ENCODE results near the gene GNG12. TPM values are rescaled to one million over a fixed set of nuclear protein-coding genes. Genes with fewer than 3 reads are reported as not detected.

GNG12 gene
- total RNA-seq, 5 donors from 2014 or later (not counting 1 experiment from before 2014, with no cell fraction given), result 0.26 to 0.44 (median 0.35) TPM; not detected in 2

DNA sequence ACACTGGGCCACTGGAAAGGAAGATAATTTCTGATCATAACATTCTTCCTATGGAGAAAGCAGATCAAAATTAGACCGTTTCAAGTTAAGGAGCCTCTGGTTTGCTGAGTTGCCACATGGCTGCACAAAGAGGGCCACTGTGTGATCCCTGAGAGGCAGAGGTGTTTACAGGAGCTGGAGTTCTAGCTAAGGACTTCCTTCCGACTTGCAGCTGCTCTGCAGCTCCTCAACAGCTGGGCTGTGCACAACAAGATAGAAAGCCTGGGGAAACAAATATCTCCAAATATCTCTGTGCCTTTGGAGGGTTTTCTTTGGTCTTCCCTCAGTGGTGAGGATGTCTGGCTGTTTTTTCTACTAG is 121.4 kb downstream of the GNG12 start:
- Histone ChIP-seq H3K9me3 (no peaks in the 10 kb centered on the region), H3K4me1 (ENCODE audit: control insufficient read depth in 1 of 2, extremely low read depth in 1 of 2, insufficient read depth in 2 of 2, low read length in 2 of 2) (peaks cover 0 to 2% of the 10 kb centered on the region in 2 experiments), H3K36me3 (ENCODE audit: control insufficient read depth in 2 of 2, extremely low read depth in 1 of 2, insufficient read depth in 1 of 2, low read length in 1 of 2) (no peaks in the 10 kb centered on the region), H3K4me3 (ENCODE audit: control insufficient read depth in 1 of 2, extremely low read depth in 1 of 2, low read length in 1 of 2) (no peak overlapping the region), H3K27me3 (replicated peaks in 1 of 2; ENCODE audit: control insufficient read depth in 2 of 2, extremely low read depth in 1 of 2, insufficient read depth in 2 of 2, low read length in 1 of 2) (no peaks in the 10 kb centered on the region), H3K27ac (ENCODE audit: low read length) (no peak overlapping the region)
- Mint-ChIP-seq H3K4me1 (no peaks in the 10 kb centered on the region), H3K27ac (no peak overlapping the region), H3K9me3 (no peaks in the 10 kb centered on the region), H3K4me3 (no peak overlapping the region), H3K36me3 (no peaks in the 10 kb centered on the region), H3K27me3 (no peaks in the 10 kb centered on the region)
- ChIA-PET POLR2A (no interaction called here), CTCF (no interaction called here)
- WGBS (ENCODE audit: insufficient coverage), result 60% methylated on average over 1 of the region's 2 CpGs
- DNase-seq (no peak), ATAC-seq (replicated peaks in 1 of 4) (no peak)

GRCh38 chr1:67711158-67711854 is 122.0 kb downstream of the GNG12 start:
- H3K9me3 Mint-ChIP-seq, result no peaks in the 10 kb centered on the region
- Histone ChIP-seq H3K9me3 (no peaks in the 10 kb centered on the region), H3K27me3 (replicated peaks in 1 of 2; ENCODE audit: control insufficient read depth in 2 of 2, extremely low read depth in 1 of 2, insufficient read depth in 2 of 2, low read length in 1 of 2) (no peaks in the 10 kb centered on the region), H3K36me3 (ENCODE audit: control insufficient read depth in 2 of 2, extremely low read depth in 1 of 2, insufficient read depth in 1 of 2, low read length in 1 of 2) (no peaks in the 10 kb centered on the region), H3K4me3 (ENCODE audit: control insufficient read depth in 1 of 2, extremely low read depth in 1 of 2, low read length in 1 of 2) (no peak overlapping the region), H3K4me1 (ENCODE audit: control insufficient read depth in 1 of 2, extremely low read depth in 1 of 2, insufficient read depth in 2 of 2, low read length in 2 of 2) (peaks cover 0 to 2% of the 10 kb centered on the region in 2 experiments), H3K27ac (ENCODE audit: low read length) (no peak overlapping the region)
- POLR2A ChIA-PET, result no interaction called here
- WGBS (ENCODE audit: insufficient coverage), result 100% methylated on average over 3 of the region's 7 CpGs
- no peak overlapping the region for H3K27ac Mint-ChIP-seq
- no peaks in the 10 kb centered on the region for H3K27me3 Mint-ChIP-seq
- no peak overlapping the region for H3K4me3 Mint-ChIP-seq
- CTCF ChIA-PET, result no interaction called here
- H3K4me1 Mint-ChIP-seq, result no peaks in the 10 kb centered on the region
- no peaks in the 10 kb centered on the region for H3K36me3 Mint-ChIP-seq
- DNase-seq (no peak), ATAC-seq (replicated peaks in 1 of 4) (no peak)

DNA sequence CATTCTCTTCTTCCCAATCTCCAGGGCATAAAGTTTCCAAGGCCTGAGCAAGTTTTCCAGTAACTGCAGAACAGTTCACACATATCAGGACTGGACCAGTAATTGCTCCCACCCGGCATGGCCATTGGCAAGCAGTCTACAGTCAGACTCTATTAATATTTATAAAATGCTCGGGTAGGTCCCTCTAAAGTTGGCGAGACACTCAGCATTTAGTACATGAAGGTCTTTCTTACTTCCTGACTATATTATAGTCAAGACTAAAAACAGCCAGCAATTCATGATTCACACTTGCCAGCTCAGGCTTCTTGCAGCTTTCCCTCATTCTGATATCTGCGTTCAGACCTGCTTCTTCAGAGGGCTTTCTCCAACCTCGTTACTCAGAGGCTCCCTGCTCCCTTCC is 122.8 kb downstream of the GNG12 start:
- no peak overlapping the region for H3K27ac Mint-ChIP-seq

GRCh38 chr1:67708606-67709005 is 124.7 kb downstream of the GNG12 start:
- CTCF ChIA-PET, result no interaction called here
- H3K27ac ChIP-seq (ENCODE audit: low read length), result no peak overlapping the region
- Mint-ChIP-seq H3K4me1 (no peaks in the 10 kb centered on the region), H3K27me3 (no peaks in the 10 kb centered on the region), H3K36me3 (no peaks in the 10 kb centered on the region), H3K4me3 (no peak overlapping the region), H3K9me3 (no peaks in the 10 kb centered on the region), H3K27ac (no peak overlapping the region)
- POLR2A ChIA-PET, result no interaction called here
- no peaks in the 10 kb centered on the region for H3K27me3 ChIP-seq (replicated peaks in 1 of 2; ENCODE audit: control insufficient read depth in 2 of 2, extremely low read depth in 1 of 2, insufficient read depth in 2 of 2, low read length in 1 of 2)
- WGBS (ENCODE audit: insufficient coverage), result 60% methylated on average over 1 of the region's 8 CpGs
- H3K9me3 ChIP-seq, result no peaks in the 10 kb centered on the region
- no peak for DNase-seq
- no peak overlapping the region for H3K4me3 ChIP-seq (ENCODE audit: control insufficient read depth in 1 of 2, extremely low read depth in 1 of 2, low read length in 1 of 2)
- no peak for ATAC-seq (replicated peaks in 1 of 4)
- H3K36me3 ChIP-seq (ENCODE audit: control insufficient read depth in 2 of 2, extremely low read depth in 1 of 2, insufficient read depth in 1 of 2, low read length in 1 of 2), result no peaks in the 10 kb centered on the region
- peaks cover 0 to 2% of the 10 kb centered on the region in 2 experiments for H3K4me1 ChIP-seq (ENCODE audit: control insufficient read depth in 1 of 2, extremely low read depth in 1 of 2, insufficient read depth in 2 of 2, low read length in 2 of 2)

More for the DNA sequence above, 122.8 kb downstream of the GNG12 start:
- ChIA-PET POLR2A (no interaction called here), CTCF (no interaction called here)
- DNase-seq, result no peak
- Histone ChIP-seq H3K4me3 (ENCODE audit: control insufficient read depth in 1 of 2, extremely low read depth in 1 of 2, low read length in 1 of 2) (no peak overlapping the region), H3K36me3 (ENCODE audit: control insufficient read depth in 2 of 2, extremely low read depth in 1 of 2, insufficient read depth in 1 of 2, low read length in 1 of 2) (no peaks in the 10 kb centered on the region), H3K4me1 (ENCODE audit: control insufficient read depth in 1 of 2, extremely low read depth in 1 of 2, insufficient read depth in 2 of 2, low read length in 2 of 2) (peaks cover 0 to 2% of the 10 kb centered on the region in 2 experiments), H3K27me3 (replicated peaks in 1 of 2; ENCODE audit: control insufficient read depth in 2 of 2, extremely low read depth in 1 of 2, insufficient read depth in 2 of 2, low read length in 1 of 2) (no peaks in the 10 kb centered on the region), H3K9me3 (no peaks in the 10 kb centered on the region), H3K27ac (ENCODE audit: low read length) (no peak overlapping the region)
- ATAC-seq (replicated peaks in 1 of 4), result no peak
- H3K9me3 Mint-ChIP-seq, result no peaks in the 10 kb centered on the region
- H3K4me1 Mint-ChIP-seq, result no peaks in the 10 kb centered on the region
- H3K27me3 Mint-ChIP-seq, result no peaks in the 10 kb centered on the region
- 83% methylated on average over 4 of the region's 5 CpGs for WGBS (ENCODE audit: insufficient coverage)
- no peaks in the 10 kb centered on the region for H3K36me3 Mint-ChIP-seq
- no peak overlapping the region for H3K4me3 Mint-ChIP-seq

GRCh38 chr1:67705735-67706453 is 127.4 kb downstream of the GNG12 start:
- Mint-ChIP-seq H3K36me3 (no peaks in the 10 kb centered on the region), H3K4me1 (no peaks in the 10 kb centered on the region), H3K27me3 (no peaks in the 10 kb centered on the region), H3K27ac (no peak overlapping the region), H3K4me3 (no peak overlapping the region), H3K9me3 (no peaks in the 10 kb centered on the region)
- no peak overlapping the region for H3K4me3 ChIP-seq (ENCODE audit: control insufficient read depth in 1 of 2, extremely low read depth in 1 of 2, low read length in 1 of 2)
- no peaks in the 10 kb centered on the region for H3K4me1 ChIP-seq (ENCODE audit: control insufficient read depth in 1 of 2, extremely low read depth in 1 of 2, insufficient read depth in 2 of 2, low read length in 2 of 2)
- H3K27me3 ChIP-seq (replicated peaks in 1 of 2; ENCODE audit: control insufficient read depth in 2 of 2, extremely low read depth in 1 of 2, insufficient read depth in 2 of 2, low read length in 1 of 2), result no peaks in the 10 kb centered on the region
- no peaks in the 10 kb centered on the region for H3K36me3 ChIP-seq (ENCODE audit: control insufficient read depth in 2 of 2, extremely low read depth in 1 of 2, insufficient read depth in 1 of 2, low read length in 1 of 2)
- ATAC-seq (replicated peaks in 1 of 4) (no peak), DNase-seq (no peak)
- ChIA-PET POLR2A (no interaction called here), CTCF (no interaction called here)
- H3K27ac ChIP-seq (ENCODE audit: low read length), result no peak overlapping the region
- H3K9me3 ChIP-seq, result no peaks in the 10 kb centered on the region
- 88% methylated on average over 10 of the region's 10 CpGs for WGBS (ENCODE audit: insufficient coverage)

DNA sequence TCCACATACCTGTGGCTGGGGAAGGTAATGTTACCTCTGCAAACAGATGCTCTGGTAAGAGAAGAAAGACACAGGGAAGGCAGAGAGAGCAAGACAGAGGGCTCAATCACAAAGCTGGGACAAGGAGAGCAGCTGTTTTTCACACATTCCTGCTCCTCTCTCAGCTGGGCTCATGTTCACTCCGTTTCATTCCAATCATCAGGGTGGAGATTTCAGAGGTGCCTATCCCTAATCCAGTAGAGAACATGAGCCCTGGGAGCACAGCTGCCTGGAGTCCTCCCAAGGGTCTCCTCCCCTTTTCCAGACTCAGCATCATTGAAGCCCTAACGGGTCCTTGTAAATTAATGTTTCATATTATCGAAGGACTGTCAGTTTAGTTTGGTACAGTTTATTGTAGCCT is 128.9 kb downstream of the GNG12 start:
- no peaks in the 10 kb centered on the region for H3K27me3 Mint-ChIP-seq
- ChIA-PET POLR2A (no interaction called here), CTCF (interaction anchor here in 1 of 2 donors (0.7 kb wide), 1 partner anchor 140 kb away, joined by 4 read pairs; no protein-coding TSS in a partner anchor)
- no peak overlapping the region for H3K4me3 Mint-ChIP-seq
- Histone ChIP-seq H3K27ac (ENCODE audit: low read length) (no peak overlapping the region), H3K9me3 (no peaks in the 10 kb centered on the region), H3K36me3 (ENCODE audit: control insufficient read depth in 2 of 2, extremely low read depth in 1 of 2, insufficient read depth in 1 of 2, low read length in 1 of 2) (no peaks in the 10 kb centered on the region), H3K27me3 (replicated peaks in 1 of 2; ENCODE audit: control insufficient read depth in 2 of 2, extremely low read depth in 1 of 2, insufficient read depth in 2 of 2, low read length in 1 of 2) (no peaks in the 10 kb centered on the region), H3K4me1 (ENCODE audit: control insufficient read depth in 1 of 2, extremely low read depth in 1 of 2, insufficient read depth in 2 of 2, low read length in 2 of 2) (no peaks in the 10 kb centered on the region), H3K4me3 (ENCODE audit: control insufficient read depth in 1 of 2, extremely low read depth in 1 of 2, low read length in 1 of 2) (no peak overlapping the region)
- no peaks in the 10 kb centered on the region for H3K4me1 Mint-ChIP-seq
- H3K36me3 Mint-ChIP-seq, result no peaks in the 10 kb centered on the region
- H3K9me3 Mint-ChIP-seq, result no peaks in the 10 kb centered on the region
- DNase-seq, result no peak
- ATAC-seq (replicated peaks in 1 of 4), result no peak
- WGBS (ENCODE audit: insufficient coverage), result 80% methylated on average over 1 of the region's 3 CpGs
- no peak overlapping the region for H3K27ac Mint-ChIP-seq
